H1 (cell line): Measurements from ENCODE around the gene FRMPD1. TPM values are rescaled to one million over a fixed set of nuclear protein-coding genes. Genes with fewer than 3 reads are reported as not detected.

Source experiments
- CTCF ChIA-PET: fragments of 300-600 bp; sonication (Branson Sonifier 250); formaldehyde crosslinking; loops from one replicate; lab custom pipeline; 2021; ENCODE audit not compliant: partially characterized antibody; lab: Charles Lee
- POLR2A ChIA-PET: fragments of 300-600 bp; sonication (Branson Sonifier 250); formaldehyde crosslinking; loops from one replicate; lab custom pipeline; 2021; ENCODE audit warnings: inconsistent platforms; ENCODE audit not compliant: partially characterized antibody; lab: Charles Lee
- DNase-seq, 2 experiments: peaks; one replicate each; pipeline versions ENCODE4 v3.0.0 to v3.0.0-alpha.2; 2010 to 2022; ENCODE audit warnings: low spot score in 2 of 2, low read depth in 1 of 2, mixed read lengths in 1 of 2
- FAIRE-seq: peaks from 2 replicates; lab custom pipeline; 2011; peaks lifted over from hg19 to GRCh38; lab: Jason Lieb, UNC
- H2AFZ ChIP-seq: 2 replicates; pipeline ENCODE4 v1.8.1; 2012; ENCODE audit warnings: low read length, inconsistent platforms
- H2AK5ac ChIP-seq: 2 replicates; pipeline ENCODE4 v1.6.1; 2013; ENCODE audit warnings: low read depth, low read length
- H2BK120ac ChIP-seq: replicated peaks from 2 replicates; pipeline ENCODE3; 2013; ENCODE audit warnings: low read depth, low read length, inconsistent platforms
- H2BK12ac ChIP-seq: 2 replicates; pipeline ENCODE4 v1.6.1; 2013; ENCODE audit warnings: low read depth, low read length
- H2BK15ac ChIP-seq: 2 replicates; pipeline ENCODE4 v1.6.1; 2013; ENCODE audit warnings: low read length
- H2BK20ac ChIP-seq: 2 replicates; pipeline ENCODE4 v1.6.1; 2013; ENCODE audit warnings: low read length
- H2BK5ac ChIP-seq: 2 replicates; pipeline ENCODE4 v1.6.1; 2013; ENCODE audit warnings: low read depth, low read length
- H3K14ac ChIP-seq: 2 replicates; pipeline ENCODE4 v1.6.1; 2013; ENCODE audit warnings: inconsistent platforms; ENCODE audit not compliant: insufficient read length
- H3K18ac ChIP-seq: 2 replicates; pipeline ENCODE4 v1.6.1; 2013; ENCODE audit warnings: low read length; ENCODE audit errors: extremely low read depth
- H3K23ac ChIP-seq: 2 replicates; pipeline ENCODE4 v1.6.1; 2013; ENCODE audit warnings: inconsistent platforms; ENCODE audit not compliant: insufficient read length
- H3K23me2 ChIP-seq: 2 replicates; pipeline ENCODE4 v1.6.1; 2013; ENCODE audit warnings: low read depth, low read length
- H3K27ac ChIP-seq: 2 replicates; pipeline ENCODE4 v1.6.1; 2011; ENCODE audit warnings: low read depth, low read length, inconsistent platforms
- H3K27me3 ChIP-seq, 4 experiments: replicated peaks in 1 of 4; 1 replicate in 1 of 4; 2 replicates in 3 of 4; pipeline versions ENCODE4 v1.6.1 to v1.8.1; 2011 to 2013; ENCODE audit warnings: low read length in 3 of 4, mild to moderate bottlenecking in 3 of 4, inconsistent platforms in 2 of 4, mixed read lengths in 2 of 4, moderate library complexity in 1 of 4; ENCODE audit not compliant: control insufficient read depth in 3 of 4, insufficient read depth in 3 of 4; ENCODE audit errors: extremely low read depth in 1 of 4
- H3K36me3 ChIP-seq, 4 experiments: 2 replicates each; pipeline versions ENCODE4 v1.6.1 to v1.8.1; 2011 to 2013; ENCODE audit warnings: mild to moderate bottlenecking in 4 of 4, low read length in 3 of 4, moderate library complexity in 2 of 4, control low read depth in 1 of 4, inconsistent platforms in 1 of 4; ENCODE audit not compliant: insufficient read depth in 4 of 4, control insufficient read depth in 2 of 4
- H3K4ac ChIP-seq: replicated peaks from 2 replicates; pipeline ENCODE3; 2013; ENCODE audit warnings: low read length, low read depth, mixed read lengths, inconsistent platforms; ENCODE audit not compliant: insufficient read length
- H3K4me1 ChIP-seq, 4 experiments: replicated peaks in 1 of 4; 1 replicate in 1 of 4; 2 replicates in 3 of 4; pipeline versions ENCODE4 v1.6.1 to v1.8.1; 2011 to 2013; ENCODE audit warnings: low read length in 3 of 4, inconsistent platforms in 2 of 4, mixed read lengths in 1 of 4; ENCODE audit not compliant: insufficient read depth in 4 of 4, control insufficient read depth in 3 of 4
- H3K4me2 ChIP-seq, 2 experiments: 2 replicates each; pipeline versions ENCODE4 v1.6.1 to v1.8.1; 2011 to 2013; ENCODE audit warnings: low read depth in 2 of 2, low read length in 2 of 2, control low read depth in 1 of 2, inconsistent platforms in 1 of 2, mild to moderate bottlenecking in 1 of 2; ENCODE audit not compliant: insufficient read depth in 1 of 2
- H3K4me3 ChIP-seq, 4 experiments: fragments of 200-600, 300-600 bp in 1 of 4; sonication (generic), shearing (Covaris generic), sonication (Bioruptor Twin) in 1 of 4; 2 replicates each; pipeline versions ENCODE4 v1.5.1 to v1.8.1; 2011 to 2016; ENCODE audit warnings: low read length in 4 of 4, low read depth in 3 of 4, control low read depth in 2 of 4, inconsistent platforms in 2 of 4, mild to moderate bottlenecking in 2 of 4, mixed read lengths in 1 of 4, moderate library complexity in 1 of 4; ENCODE audit not compliant: insufficient read depth in 2 of 4; ENCODE audit errors: extremely low read depth in 1 of 4
- H3K56ac ChIP-seq: replicated peaks from 2 replicates; pipeline ENCODE3; 2013; ENCODE audit warnings: low read depth, mild to moderate bottlenecking, mixed read lengths, low read length, inconsistent platforms; ENCODE audit not compliant: insufficient read length
- H3K79me1 ChIP-seq: 2 replicates; pipeline ENCODE4 v1.6.1; 2013; ENCODE audit warnings: low read depth, low read length, control low read depth
- H3K79me2 ChIP-seq, 2 experiments: 2 replicates each; pipeline versions ENCODE4 v1.6.1 to v1.8.1; 2012 to 2013; ENCODE audit warnings: low read length in 2 of 2, mild to moderate bottlenecking in 2 of 2, inconsistent platforms in 1 of 2; ENCODE audit not compliant: insufficient read depth in 2 of 2, control insufficient read depth in 1 of 2
- H3K9ac ChIP-seq, 4 experiments: replicated peaks in 1 of 4; 1 replicate in 1 of 4; 2 replicates in 3 of 4; pipeline versions ENCODE4 v1.6.1 to v1.8.1; 2011 to 2013; ENCODE audit warnings: low read depth in 3 of 4, low read length in 3 of 4, control low read depth in 2 of 4, mild to moderate bottlenecking in 2 of 4, moderate library complexity in 2 of 4, inconsistent platforms in 1 of 4; ENCODE audit errors: extremely low read depth in 1 of 4
- H3K9me3 ChIP-seq, 2 experiments: 2 replicates each; pipeline versions ENCODE4 v1.6.1 to v1.8.1; 2012 to 2013; ENCODE audit warnings: mild to moderate bottlenecking in 2 of 2, moderate library complexity in 2 of 2, control low read depth in 1 of 2, inconsistent platforms in 1 of 2, low read depth in 1 of 2, low read length in 1 of 2, mixed read lengths in 1 of 2; ENCODE audit not compliant: insufficient read depth in 2 of 2
- H4K20me1 ChIP-seq, 2 experiments: replicated peaks in 1 of 2; 2 replicates each; pipeline versions ENCODE3 to v1.8.1; 2011 to 2013; ENCODE audit warnings: inconsistent platforms in 2 of 2, low read length in 2 of 2, mild to moderate bottlenecking in 1 of 2; ENCODE audit not compliant: insufficient read depth in 2 of 2, control insufficient read depth in 1 of 2
- H4K5ac ChIP-seq: 2 replicates; pipeline ENCODE4 v1.6.1; 2013; ENCODE audit warnings: low read length, low read depth, mixed read lengths, inconsistent platforms; ENCODE audit not compliant: insufficient read length
- H4K8ac ChIP-seq: 2 replicates; pipeline ENCODE4 v1.8.0; 2013; ENCODE audit warnings: mild to moderate bottlenecking, moderate library complexity, low read length, inconsistent platforms; ENCODE audit not compliant: insufficient read depth; ENCODE audit errors: extremely low read depth
- H4K91ac ChIP-seq: replicated peaks from 2 replicates; pipeline ENCODE3; 2013; ENCODE audit warnings: low read length, mixed read lengths, inconsistent platforms; ENCODE audit not compliant: insufficient read length
- CTBP2 ChIP-seq: IDR thresholded peaks from 2 replicates; pipeline ENCODE4 v1.7.0; 2011; ENCODE audit warnings: borderline replicate concordance, mild to moderate bottlenecking, moderate library complexity, mixed read lengths, low read length; ENCODE audit not compliant: insufficient read depth, insufficient read length
- GABPA ChIP-seq: IDR thresholded peaks from 2 replicates; pipeline ENCODE4 v1.6.1; 2011; ENCODE audit warnings: mild to moderate bottlenecking, low read length, moderate library complexity, borderline replicate concordance; ENCODE audit not compliant: insufficient read depth
- KDM5A ChIP-seq: fragments of 200-600 bp; IDR thresholded peaks from 2 replicates; pipeline ENCODE4 v1.7.1; 2012; ENCODE audit warnings: mild to moderate bottlenecking, low read length, inconsistent platforms, mixed read lengths
- POLR2A ChIP-seq, 2 experiments: IDR thresholded peaks; 1 replicate in 1 of 2; 2 replicates in 1 of 2; pipeline ENCODE4 v1.6.1; 2011; ENCODE audit warnings: low read depth in 2 of 2, low read length in 2 of 2, mild to moderate bottlenecking in 2 of 2; ENCODE audit errors: control extremely low read depth in 1 of 2
- RNF2 ChIP-seq: fragments of 200-900, 300-1000 bp; sonication (generic); IDR thresholded peaks from 2 replicates; pipeline ENCODE4 v1.7.1; 2016; ENCODE audit warnings: borderline replicate concordance, low read depth, mild to moderate bottlenecking, antibody characterized with exemption, low read length; ENCODE audit not compliant: poor library complexity, severe bottlenecking; ENCODE audit errors: missing control alignments
- SP2 ChIP-seq: IDR thresholded peaks from 2 replicates; pipeline ENCODE4 v1.6.1; 2012; ENCODE audit warnings: mild to moderate bottlenecking, low read length, inconsistent platforms
- SP4 ChIP-seq: IDR thresholded peaks from 2 replicates; pipeline ENCODE4 v1.6.1; 2012; ENCODE audit warnings: low read length, inconsistent platforms
- WGBS, 2 experiments: shearing (Covaris generic) in 1 of 2; methylation state at CpG; one replicate each; pipeline versions ENCODE4 v1.1.6 to v1.1.7; 2013 to 2015; ENCODE audit warnings: low lambda C conversion rate in 2 of 2, mixed read lengths in 2 of 2, inconsistent platforms in 1 of 2, low coverage in 1 of 2, missing lambda C conversion rate in 1 of 2; ENCODE audit not compliant: insufficient replicate concordance in 2 of 2, insufficient coverage in 1 of 2, insufficient read length in 1 of 2; ENCODE audit errors: extremely low coverage in 1 of 2, missing lambda C conversion rate in 1 of 2; 5-methylcytosine and 5-hydroxymethylcytosine counted together
- polyA plus RNA-seq, 7 experiments: library from polyadenylated mRNA; depleted of rRNA in 3 of 7; stranded (reverse) in 5 of 7; unstranded in 2 of 7; fragments of >200 nt in 5 of 7; fragments of 200-250 nt in 2 of 7; gene quantifications; 1 replicate in 5 of 7; 2 replicates in 1 of 7; 4 replicates in 1 of 7; pipeline versions ENCODE4 v1.2.1 to v1.2.3, GENCODE V29; 2011 to 2013; ENCODE audit warnings: missing spikeins in 2 of 7, mixed read lengths in 2 of 7
- total RNA-seq: library from RNA; stranded (reverse); fragmentation: NEBNext Ultra II Directional; extraction: Animal tissue kit (Norgen Biotek cat#: 25700); gene quantifications from 2 replicates; pipeline ENCODE4 v1.2.1, GENCODE V29; 2021

FRMPD1 gene
- total and polyA plus RNA-seq, 2 of the 8 experiments (the other 6 are each of a cell fraction or from before 2014, with no cell fraction given): 0.27 to 0.32 TPM

DNA sequence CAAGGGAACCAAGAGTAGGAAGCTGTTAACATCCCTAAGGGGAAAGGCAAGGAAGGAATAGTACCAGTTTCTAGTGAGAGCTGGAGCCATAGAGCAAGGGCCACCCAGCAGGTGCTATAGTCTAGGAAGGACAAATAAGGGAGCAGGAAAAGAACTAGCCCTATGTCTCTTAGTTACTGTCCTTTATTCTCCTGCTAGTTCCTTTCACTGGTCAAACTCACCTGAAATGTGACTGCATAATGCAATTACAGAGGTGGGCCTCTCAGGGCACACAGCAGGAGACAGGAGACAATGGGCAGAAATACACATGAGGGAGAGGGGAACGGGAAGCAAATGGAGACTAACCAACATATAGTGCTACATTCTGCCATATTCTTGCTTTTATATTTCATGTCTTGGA, 26.7 kb upstream of the FRMPD1 start:
- no peak overlapping the region for H3K23ac ChIP-seq
- H2AFZ ChIP-seq: peak overlapping the region; percentile 48
- no peak overlapping the region for H4K91ac ChIP-seq
- H3K27me3 ChIP-seq: no peaks in the 10 kb centered on the region
- no peak overlapping the region for H3K4ac ChIP-seq
- no peaks in the 10 kb centered on the region for H3K9me3 ChIP-seq
- no peak overlapping the region for H2BK20ac ChIP-seq
- no peaks in the 10 kb centered on the region for H3K79me2 ChIP-seq
- H3K4me1 ChIP-seq: peaks cover 0 to 3% (median 2%) of the 10 kb centered on the region in 4 experiments; a peak in 4 of 7 replicates
- H4K5ac ChIP-seq: no peak overlapping the region
- no peak overlapping the region for H3K9ac ChIP-seq
- H3K4me2 ChIP-seq: peak overlapping the region; percentile 2 to 18; a peak in 2 of 4 replicates
- FAIRE-seq (no peak), DNase-seq (no peak)
- WGBS, 2 experiments: 56% methylated on average over 1 of the region's 1 CpG; no CpG with 5 or more reads in 1 of the 2 experiments
- no peaks in the 10 kb centered on the region for H3K36me3 ChIP-seq
- no peak overlapping the region for H2BK15ac ChIP-seq
- no peak overlapping the region for H2BK12ac ChIP-seq
- H3K56ac ChIP-seq: no peak overlapping the region
- no peak overlapping the region for H3K14ac ChIP-seq
- H3K27ac ChIP-seq: no peak overlapping the region
- H4K8ac ChIP-seq: no peak overlapping the region
- ChIA-PET POLR2A (no interaction called here), CTCF (interaction anchor here (0.6 to 1.7 kb wide), 6 partner anchors 8 to 279 kb away, joined by 3 to 4 read pairs (median 3); partner anchors contain the start of genes FRMPD1 and TOMM5)
- H3K23me2 ChIP-seq: no peaks in the 10 kb centered on the region
- H2AK5ac ChIP-seq: no peak overlapping the region
- no peak overlapping the region for H2BK120ac ChIP-seq
- H2BK5ac ChIP-seq: no peak overlapping the region
- no peaks in the 10 kb centered on the region for H4K20me1 ChIP-seq
- H3K18ac ChIP-seq: no peak overlapping the region
- no peaks in the 10 kb centered on the region for H3K79me1 ChIP-seq
- H3K4me3 ChIP-seq: peak overlapping the region in 1 of 4 experiments; percentile 10; a peak in 2 of 8 replicates
- TF ChIP-seq CTBP2: no peak
- TF ChIP-seq POLR2A (IDR thresholded peaks at IDR 0.05; ENCODE audit: control extremely low read depth in 1 of 2, low read depth in 2 of 2, low read length in 2 of 2): no peak
- TF ChIP-seq GABPA: no peak
- TF ChIP-seq SP2: no peak
- TF ChIP-seq RNF2: no peak
- no peak for TF ChIP-seq SP4
- TF ChIP-seq KDM5A: no peak
- TF ChIP-seq, all 59 proteins: peak for 0
